GM18508 (cell line): ENCODE data around the gene LONP1.
"Not testable (repeated sequence)": the region's sequence is repeated elsewhere in the genome, so short reads cannot be mapped to it uniquely, and the experiment has no call there.

ENCODE experiments used
- ATAC-seq: cut with Tn5 transposase; IDR thresholded peaks from one replicate; pipeline ENCODE4 v1.9.1; 2021; ENCODE audit warnings: moderate number of reproducible peaks; ENCODE audit not compliant: insufficient read depth, unreplicated experiment

Gene LONP1

DNA sequence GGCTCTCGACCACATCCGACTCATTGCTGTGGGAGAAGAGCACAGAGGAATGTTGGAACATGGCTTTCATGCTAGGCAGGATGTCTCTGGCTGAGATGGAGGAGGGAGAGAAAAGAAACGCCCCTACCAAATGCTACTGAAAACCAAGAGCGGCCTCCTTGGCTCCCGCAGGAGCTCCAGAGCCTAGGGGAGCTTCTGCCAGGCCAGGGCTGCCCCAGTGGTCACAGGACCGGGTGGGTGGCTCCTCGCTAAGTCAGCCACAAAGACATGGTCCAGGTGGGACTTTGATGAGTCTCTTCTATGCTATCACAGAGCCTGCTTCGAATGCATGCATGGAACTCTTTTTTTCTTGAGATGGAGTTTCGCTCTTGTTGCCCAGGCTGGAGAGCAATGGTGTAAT, 6.7 kb downstream of the LONP1 start:
- ATAC-seq, result no peak

DNA sequence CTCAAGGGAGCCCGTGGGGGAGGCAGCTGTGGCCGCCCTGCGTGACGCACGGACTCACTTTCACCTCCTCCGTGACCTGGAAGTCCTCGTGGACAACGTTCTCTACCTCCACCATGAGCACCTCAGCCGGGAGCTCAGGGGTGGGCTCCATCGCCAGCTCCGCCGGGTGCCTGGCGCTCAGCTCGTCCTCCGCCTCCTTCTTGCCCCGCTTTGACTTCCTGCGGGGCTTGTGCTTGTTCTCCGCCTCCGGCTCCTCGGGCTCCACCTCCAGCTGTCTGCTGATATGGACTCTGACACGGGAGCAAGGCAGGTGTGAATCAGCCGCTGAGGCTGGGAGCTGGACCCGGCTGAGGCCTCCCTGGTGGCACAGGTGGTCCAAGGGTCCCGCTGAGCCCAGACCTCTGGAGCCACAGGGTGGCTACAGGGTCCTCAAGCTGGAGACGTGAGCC, 8.2 kb downstream of the LONP1 start:
- no peak for ATAC-seq

DNA sequence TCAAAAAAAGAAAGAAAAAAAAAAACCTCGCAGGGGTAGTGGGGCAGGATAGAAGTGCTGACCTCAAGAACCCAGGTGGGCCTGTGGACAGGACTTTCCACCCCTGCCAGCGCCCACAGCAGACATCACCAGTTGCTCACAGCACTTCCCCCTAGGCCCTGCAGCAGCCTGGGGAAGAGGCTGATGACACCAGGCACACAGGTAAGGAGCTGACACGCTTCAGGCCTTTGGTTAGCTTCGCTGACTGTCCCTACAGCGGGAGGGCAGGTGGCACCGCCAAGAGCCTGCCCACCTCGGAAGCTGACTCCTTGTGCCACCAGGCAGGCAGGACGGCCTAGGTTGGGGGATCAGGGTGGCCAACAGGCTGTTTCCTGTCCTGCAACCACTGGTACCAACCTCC, 8.9 kb downstream of the LONP1 start:
- ATAC-seq, result no peak

DNA sequence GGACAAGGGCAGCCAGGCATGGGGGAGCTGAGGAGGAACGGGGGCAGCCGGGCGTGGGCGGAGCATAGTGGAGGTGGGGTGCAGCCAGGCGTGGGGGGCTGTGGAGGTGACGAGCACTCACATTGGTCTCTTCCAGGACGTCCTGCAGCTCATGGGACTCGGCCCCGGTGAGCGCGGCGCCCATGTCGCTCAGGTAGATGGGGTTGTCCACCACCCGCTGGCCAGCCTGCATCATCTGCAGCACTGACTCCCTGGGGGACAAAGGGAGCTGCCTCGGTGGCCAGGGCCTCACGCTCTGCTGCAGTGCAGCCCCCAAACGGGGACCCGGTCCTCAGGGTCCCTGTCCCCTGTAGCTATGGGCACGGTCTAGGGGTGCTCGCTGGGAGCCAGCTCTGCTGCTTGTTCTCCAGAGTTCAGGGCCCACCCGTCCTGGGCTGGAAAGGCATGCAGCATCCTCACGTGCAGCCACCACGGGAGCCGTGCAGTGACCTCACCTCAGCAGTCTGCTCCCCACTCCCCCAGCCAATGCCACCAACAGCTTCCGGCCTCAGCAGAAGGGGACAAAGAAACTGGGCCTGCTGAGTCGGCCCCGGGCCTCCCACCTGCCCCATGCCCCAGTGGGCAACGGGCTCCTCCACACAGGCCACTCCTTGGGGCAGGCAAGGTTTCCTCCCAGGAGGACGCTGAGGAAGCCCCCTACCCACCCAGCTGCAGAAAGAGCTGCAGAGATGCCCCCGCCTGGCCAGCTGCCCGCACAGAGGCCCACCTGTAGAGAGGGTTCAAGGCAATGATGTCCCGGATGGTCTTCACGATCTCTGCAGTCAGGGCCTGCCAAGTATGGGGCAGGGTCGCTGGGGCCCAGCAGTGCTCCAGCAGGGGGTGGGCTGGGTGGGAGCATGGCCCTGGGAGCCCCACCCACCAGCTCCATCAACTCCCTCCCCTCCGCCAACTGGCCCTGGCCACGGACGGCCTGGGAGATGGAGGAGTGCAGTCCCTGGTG, 12.1 kb downstream of the LONP1 start:
- ATAC-seq, result no peak

DNA sequence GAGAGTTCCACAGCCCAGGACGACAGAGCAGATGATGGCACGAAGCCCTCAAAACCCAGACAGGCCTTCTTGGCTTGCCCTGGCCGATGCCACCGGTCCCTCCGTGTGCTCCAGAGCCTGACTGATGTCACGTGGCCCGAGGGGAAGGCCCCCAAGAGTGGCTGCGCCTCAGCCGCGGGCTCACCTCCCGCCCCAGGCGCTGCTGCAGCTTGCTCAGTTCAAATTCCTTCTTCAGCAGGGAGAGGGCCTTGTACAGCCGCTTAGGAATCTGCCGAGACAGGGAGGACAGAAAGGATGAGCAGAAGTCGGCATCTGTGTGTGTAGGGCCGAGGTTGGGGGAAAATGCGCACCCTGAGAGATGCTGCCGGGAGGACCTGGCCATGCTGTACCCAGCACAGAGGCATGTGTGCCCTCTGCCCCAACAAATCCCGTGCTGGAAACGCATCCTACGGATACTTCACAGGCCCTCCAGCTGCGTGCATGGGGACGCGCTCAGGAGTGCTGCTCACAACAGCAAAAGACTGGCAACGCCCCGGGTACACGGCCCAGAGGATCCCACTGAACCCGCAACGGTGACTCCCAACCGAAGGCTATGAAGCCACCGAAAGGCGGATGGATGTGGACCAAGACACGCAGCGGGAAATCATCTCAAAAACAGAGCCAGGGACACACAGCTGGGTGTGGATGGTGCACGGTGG, 12.9 kb downstream of the LONP1 start:
- no peak for ATAC-seq

DNA sequence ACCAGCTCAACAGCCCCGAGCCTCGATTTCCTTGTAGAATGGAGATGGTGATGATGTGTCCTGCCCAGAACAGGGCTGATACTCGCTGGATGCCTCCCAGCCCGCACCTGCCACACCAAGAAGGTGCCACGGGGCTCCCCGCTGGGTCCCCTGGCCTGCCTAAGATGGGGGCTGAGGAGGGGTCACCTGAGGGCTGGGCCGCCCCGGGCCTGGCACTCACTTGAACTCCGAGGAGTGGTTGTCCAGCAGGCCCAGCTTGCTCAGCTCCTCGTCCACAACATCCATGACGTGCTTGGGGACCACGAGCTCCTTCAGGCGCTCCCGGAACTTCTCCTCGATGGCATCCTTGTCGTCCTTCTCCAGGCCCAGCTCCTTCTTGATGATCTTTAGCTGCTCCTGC, 14.4 kb downstream of the LONP1 start:
- ATAC-seq, result no peak

DNA sequence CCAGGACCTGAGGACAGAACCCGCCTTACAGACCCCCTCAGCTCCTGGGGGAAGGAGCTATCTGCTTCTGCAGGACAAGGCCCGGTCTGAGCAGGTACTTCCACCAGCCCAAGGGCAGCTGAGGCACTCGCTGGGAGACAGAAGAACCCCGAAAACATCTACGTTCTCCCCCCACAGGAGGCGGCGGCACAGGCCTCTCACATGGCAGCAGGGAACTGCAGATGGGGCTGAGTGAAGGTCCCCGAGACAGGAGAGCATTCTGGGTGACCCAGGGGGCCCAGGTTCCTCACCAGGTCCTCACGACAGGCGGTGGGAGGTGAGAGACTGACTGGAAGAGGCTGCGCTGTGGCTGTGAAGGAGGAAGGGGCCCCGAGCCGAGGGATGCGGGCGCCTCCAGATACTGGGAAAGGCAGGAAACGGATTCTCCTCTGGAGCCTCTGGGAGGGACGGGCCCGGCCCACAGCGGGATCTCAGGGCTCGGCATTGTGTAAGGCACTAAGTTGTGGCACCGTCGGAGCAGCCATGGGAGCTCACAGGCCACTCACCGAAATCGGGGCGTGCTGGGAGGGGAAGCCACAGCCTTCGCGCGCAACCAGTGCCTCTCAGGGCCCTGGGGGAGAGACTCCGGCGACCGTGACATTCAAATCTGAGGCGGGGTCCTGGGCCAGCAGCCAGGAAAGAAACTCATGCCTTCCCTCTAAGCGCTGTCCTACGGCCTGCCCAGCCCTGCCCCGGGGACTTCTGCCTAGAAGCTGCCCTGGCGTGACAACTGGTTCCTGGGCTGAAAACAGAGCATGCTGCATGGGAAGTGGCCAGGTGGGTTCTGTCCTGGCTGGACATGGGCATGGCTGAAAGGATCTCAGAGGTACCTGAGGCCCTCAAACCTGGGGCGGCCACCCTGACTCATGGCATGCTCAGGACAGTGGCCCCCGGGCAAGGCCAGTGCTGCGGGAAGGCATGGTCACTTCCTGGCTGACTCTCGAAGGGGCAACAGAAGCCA, 15.8 kb downstream of the LONP1 start:
- no peak for ATAC-seq

DNA sequence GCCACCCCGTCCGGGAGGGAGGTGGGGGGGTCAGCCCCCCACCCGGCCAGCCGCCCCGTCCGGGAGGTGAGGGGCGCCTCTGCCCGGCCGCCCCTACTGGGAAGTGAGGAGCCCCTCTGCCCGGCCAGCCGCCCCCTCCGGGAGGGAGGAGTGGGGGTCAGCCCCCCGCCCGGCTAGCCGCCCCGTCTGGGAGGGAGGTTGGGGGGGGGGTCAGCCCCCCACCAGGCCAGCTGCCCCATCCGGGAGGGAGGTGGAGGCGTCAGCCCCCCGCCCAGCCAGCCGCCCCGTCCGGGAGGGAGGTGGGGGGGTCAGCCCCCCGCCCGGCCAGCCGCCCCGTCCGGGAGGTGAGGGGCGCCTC, 17.9 kb downstream of the LONP1 start:
- not testable (repeated sequence) for ATAC-seq

DNA sequence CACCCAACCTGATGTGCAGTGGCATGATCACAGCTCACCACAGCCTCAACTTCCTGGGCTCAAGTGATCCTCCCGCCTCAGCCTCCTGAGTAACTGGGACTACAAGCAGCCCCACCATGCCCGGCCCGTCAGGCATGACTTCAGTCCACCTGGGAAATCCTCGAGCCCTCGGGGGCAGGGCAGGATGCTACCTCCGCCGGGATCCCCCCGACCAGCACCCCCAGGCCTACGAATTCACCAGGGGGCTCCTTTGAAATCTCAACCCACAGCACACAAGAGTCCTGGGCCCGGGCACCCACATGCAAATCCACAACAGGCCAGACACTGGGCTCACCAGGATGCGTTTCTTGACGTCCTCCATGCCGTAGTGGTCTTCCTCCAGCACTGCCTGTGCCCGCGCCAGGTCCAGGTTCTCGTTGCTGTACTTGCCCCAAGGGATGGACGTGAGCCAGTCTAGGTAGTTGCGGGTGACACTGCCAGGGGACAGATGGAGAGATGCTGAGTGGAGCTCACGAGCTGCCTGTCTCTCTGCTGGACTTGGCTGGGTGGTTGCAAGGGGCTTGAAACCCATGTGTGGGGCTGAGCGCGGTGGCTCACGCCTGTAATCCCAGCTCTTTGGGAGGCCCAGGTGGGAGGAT, 19.4 kb downstream of the LONP1 start:
- no peak for ATAC-seq

DNA sequence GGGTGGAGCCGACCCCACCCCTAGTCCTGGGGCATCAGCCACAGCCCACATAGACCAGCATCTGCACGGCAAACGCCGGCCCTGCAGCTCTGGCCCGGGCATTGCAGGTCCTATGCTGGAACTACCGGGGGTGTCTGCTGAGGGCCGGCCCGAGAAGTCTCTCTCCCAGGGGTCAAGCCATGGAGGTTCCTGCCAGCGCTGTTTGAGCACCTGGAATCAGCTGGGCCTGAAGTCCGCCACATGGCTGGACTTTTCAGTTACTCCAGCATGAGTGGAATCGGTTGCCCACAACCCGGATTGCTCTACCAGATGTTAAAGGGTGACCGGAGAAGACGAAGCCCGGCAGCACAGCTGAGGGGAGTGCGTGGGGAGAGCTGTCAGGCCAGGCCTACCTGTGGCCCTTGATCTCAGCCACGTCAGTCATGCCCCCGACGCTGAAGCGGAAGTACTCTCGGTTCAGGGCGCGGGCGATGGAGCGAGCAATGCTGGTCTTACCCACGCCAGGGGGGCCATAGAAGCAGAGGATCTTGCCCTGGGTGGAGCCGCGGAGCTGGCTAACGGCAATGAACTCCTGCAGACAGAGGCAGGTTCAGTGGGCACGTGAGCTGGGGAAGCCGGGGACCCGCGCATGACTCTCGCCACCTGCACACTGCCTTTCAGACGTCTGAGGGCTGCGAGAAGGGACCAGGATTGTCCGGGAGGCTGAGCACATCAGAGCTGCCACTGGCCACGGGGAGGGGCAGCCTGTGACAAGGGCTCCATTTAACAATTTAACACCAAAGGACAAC, 21.1 kb downstream of the LONP1 start:
- no peak for ATAC-seq

DNA sequence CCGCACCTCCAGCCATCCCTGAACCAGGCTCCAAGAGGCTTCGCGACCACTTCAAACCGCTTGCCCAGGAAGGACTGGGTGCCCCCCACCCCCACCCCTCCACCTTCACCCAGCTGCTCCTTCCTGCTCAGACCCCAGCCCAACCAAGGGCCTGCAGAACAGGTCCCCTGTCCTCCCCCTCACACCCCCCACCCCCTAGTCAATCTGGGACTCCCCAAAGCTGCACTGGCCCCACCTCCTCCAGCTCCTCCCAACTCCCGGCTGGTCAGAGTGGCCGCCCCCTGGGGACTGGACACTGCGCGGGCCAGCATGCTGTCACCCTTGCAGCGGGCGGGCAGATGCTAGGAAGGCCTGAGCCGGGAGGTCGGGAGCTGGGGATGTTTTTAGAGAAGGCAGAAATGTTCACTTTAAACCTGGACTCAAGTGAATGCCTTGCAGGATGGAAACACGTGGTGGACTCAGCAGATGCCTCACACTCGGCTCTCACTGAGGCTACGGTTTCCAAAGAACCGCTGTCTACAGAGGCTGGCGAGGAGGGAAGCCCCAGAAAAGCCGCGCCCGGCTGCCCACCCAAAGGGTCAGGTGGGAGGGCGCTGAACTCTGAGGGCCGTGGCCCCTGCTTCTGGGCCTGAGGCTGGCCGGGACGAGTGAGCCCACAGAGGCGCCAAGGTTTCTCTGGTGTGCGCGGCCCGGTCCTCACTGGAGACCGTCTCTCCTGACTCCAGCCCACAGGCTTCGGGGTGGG, 21.9 kb downstream of the LONP1 start:
- ATAC-seq, result no peak

DNA sequence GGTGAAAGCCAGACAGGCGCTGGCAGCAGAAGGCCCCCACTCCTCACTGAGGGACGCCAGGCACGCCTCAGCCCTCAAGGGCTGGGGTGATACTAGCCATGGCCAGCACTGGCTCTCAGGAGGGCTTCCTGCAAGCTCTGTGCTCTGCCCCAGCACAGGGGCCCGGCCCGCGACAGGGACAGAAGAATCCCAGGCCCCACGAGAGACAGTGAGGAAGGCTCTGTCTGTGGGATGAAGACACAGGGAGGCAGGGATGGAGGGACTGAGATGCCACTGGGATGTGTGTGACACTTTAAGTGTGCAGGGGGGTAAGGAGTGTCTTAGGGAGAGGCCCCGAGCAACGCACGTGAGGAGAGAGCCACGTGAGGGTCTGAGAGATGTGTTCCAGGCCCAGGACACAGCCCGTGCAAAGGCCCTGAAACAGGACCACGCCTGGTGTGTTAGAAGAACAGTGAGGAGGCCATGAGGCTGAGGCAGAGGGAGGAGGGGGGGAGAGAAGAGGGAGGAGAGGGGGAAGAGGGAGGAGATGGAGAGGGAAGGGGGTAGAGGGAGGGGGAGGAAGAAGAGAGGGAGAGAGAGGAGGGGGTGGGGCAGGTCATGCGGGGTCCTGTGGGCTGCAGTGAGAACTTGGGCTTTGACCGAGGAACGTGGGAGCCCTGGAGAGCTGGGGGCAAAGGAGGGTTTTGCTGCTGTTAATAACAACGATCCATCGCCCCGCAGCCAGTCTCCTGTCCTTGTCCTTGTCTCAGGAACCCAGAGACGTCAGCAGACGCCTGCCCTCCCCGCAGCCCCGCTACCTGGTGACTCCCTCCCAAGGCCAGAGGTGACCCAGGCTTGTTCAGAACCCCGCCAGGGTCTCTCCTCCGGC, 22.7 kb downstream of the LONP1 start:
- no peak for ATAC-seq

DNA sequence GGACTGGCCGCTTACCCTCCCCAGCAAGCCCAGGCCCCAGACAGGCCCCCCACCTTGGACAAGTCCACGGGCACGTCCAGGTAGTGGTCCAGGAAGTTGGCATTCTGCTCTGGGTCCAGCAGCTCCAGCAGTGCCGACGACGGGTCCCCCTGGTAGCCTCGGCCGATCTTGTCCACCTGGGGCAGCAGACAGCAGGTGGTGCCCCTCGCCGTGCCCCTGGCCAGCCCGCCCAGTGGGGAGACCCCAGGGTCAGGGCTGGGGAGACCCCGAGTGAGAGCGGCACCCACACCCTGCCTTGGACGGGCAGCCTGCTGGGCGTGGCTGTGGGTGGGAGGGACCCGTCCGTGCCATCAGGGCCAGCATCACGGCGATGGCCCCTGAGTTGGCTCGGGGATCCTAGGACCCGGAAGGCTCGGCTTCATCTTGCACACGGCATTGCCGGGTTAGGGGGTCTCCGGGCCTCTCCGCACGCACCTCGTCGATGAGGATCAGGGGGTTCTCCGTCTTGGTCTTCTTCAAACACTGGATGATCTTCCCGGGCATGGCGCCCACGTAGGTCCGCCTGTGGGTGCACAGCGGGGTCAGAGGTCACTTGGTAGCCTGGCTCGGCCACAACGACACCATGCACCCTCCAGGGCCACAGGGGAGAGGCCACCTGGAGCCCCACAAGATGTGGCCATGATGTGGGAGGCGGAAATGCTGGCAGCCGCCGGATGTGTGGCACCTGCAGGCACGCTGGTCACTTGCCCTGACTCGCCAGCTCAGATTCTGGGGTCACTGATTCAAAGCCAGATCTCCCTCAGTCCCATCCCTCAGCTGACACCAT, 23.5 kb downstream of the LONP1 start:
- ATAC-seq, result no peak

DNA sequence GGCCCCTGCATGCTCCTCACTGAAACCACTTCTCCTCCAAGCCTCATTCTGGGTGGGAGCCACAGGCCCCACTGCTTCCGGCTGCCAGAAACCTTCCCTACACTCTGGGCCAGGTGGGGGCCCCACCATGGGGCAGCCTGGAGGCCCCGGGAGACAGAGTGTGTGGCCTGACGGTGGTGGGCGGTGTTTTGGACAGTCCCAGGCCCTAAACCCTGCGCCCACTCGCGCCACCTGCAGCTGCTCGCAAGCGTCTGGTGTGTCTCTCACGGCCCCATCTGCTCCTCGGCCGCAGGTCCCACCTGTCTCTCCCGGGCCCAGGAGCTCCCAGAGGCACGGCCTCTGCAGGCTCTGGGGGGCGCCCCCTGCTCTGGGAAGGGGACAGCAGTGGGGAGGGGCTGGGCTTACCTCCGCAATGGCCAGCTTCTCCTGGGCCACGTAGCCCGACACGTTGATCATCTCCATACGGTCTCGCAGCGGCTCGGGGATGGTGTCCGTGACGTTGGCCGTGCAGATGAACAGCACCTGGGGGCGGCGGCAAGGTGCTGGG, 24.2 kb downstream of the LONP1 start:
- ATAC-seq, result no peak

DNA sequence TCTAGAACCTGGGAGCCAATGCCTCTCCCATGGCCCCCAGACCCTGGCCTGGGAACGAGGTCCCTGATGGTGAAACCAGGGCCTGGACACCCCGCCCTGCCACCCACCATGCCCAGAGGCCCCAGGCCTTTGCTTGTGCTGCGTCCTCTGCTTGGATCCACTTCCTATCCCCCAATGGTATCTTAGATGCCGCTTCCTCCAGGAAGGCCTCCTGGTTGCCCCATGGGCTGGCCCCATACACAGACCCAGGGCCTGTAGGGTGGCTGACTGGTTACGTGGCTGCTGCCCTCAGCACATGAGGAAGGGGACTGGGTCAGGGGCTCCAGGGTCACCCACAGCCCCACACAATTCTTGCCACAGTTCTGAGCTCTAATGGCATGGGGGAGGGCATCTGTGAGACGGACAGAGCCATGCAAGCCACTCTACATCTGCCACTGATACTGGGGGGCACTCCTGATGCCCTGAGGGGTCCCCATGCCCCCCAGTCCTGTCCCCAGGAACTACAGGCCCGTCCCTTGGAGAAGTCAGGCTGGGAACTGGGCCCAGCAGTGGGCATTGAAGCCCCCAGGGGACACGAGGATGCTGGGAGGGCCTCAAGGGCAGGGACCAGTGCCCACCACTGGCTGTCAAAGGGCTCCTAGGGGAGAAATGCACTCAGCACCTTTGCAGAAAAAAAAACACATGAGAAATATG, 24.8 kb downstream of the LONP1 start:
- no peak for ATAC-seq
